GM03348 (cell line): ENCODE results near the gene KIRREL1.

Source experiments
- DNase-seq: peaks from one replicate; pipeline ENCODE4 v3.0.0; 2012; ENCODE audit warnings: low spot score

The KIRREL1 gene

GRCh38 chr1:158071138-158071537, 77.7 kb downstream of the KIRREL1 start:
- no peak for DNase-seq

DNA sequence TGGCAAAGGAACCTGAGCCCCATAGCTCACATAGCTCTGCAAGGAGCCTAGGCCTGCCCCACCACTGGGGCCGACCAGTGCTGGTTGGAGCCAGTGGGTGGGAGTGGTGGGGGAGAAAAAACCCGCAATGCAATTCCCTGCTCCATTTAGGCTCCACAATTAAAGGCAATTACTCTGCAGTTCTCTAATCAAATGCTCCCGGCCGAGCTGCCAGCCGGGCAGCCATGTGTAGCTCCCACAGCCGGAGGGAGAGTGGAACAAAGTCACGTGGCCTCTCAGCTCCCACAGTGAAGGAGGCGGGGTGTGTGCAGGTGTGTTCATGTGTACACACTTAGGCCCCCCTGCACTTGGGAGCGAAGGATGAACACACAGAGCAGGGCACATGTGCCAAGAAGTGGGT, 81.6 kb downstream of the KIRREL1 start:
- DNase-seq, result no peak

DNA sequence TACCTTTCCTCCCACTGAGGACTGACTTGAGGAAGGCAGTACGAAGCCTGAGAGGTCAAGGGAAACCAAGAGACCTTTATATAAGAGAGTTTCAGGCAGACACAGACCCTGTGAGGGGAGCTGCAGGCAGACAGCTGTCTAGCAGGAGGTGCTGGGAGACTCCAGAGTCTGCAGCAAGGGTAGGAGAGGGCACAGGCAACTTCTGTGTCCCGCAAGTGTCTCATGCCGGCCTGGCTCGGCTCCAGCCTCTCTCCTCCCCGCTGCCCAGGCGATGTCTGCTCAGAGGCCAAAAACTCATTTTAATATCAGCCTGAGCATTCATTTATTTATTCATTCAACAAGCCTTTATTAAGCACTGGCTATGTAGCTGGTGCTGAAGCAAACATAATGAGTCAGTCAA, 83.0 kb downstream of the KIRREL1 start:
- DNase-seq, result no peak

DNA sequence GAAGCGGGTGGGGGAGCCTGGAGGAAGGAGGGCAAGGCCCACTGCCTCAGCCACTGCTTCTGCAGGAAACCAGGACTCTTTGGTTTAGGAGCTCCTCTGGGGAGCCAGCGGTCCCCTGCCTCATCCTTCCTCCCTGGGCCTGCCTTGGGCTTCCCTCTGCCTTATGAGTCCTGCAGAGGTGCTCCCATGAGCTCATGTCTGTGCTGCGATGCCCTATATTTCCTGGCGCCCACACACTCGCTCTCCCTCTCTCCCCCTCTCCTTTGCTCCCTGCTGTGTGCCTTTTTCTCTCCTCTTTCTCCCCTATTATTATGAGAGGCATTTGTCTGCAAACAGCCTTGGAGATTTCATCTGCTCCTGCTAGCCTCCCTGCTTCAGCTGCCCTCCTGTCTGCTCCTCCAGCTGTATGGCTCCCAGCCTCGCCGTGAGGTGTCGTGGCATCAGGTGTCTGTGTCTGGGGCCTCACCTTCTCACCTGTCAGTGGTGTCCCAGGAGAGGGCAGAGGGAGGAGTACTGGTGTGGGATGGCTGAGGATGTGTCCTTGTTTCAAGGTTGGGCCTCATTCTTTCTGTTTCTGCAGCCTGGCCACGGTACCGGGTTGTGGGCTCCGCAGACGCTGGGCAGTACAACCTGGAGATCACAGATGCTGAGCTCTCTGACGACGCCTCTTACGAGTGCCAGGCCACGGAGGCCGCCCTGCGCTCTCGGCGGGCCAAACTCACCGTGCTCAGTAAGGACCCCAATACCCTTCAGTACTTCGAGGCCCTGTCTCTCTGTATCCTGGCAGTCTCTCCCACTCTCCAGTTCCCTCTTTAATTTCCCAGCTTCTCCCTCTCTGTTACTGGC, 84.2 kb downstream of the KIRREL1 start:
- DNase-seq, result no peak

- no peak for DNase-seq
Observed at GRCh38 chr1:158078569-158079080, 85.2 kb downstream of the KIRREL1 start.

- DNase-seq, result no peak
Observed at GRCh38 chr1:158080066-158080465, 86.6 kb downstream of the KIRREL1 start.

- no peak for DNase-seq
Observed at GRCh38 chr1:158084336-158084735, 90.9 kb downstream of the KIRREL1 start.

- no peak for DNase-seq
Observed at GRCh38 chr1:158084747-158085146, 91.3 kb downstream of the KIRREL1 start.

DNA sequence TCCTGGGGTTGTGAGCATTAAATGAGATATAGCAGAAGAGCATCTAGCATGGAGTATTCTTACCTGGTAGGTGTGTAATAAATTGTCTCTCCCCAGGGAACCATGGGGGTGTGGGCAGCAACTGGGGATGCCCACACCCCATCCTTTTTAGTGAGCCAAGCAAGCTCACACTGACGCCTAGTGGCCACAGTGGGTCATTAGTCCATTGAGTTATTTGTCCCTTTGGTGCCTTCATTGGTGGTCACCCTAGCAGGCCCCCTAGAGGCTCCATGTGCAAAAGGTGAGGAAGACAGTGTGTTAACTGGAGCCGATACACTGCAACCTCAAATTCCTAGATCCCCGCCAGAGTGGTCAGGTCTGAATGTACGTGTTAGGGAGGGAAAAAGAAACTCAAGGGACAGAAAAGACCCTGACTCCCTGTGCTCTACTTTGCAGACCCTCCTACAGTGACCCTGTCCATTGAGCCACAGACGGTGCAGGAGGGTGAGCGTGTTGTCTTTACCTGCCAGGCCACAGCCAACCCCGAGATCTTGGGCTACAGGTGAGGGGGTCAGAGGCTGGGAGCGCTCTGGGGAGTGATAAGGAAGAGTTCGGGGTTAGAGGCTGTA, 94.0 kb downstream of the KIRREL1 start:
- peak; percentile 87 for DNase-seq

- DNase-seq, result no peak
Observed at GRCh38 chr1:158089476-158089875, 96.0 kb downstream of the KIRREL1 start.

GRCh38 chr1:158089925-158090637, 96.6 kb downstream of the KIRREL1 start:
- DNase-seq, result no peak

DNA sequence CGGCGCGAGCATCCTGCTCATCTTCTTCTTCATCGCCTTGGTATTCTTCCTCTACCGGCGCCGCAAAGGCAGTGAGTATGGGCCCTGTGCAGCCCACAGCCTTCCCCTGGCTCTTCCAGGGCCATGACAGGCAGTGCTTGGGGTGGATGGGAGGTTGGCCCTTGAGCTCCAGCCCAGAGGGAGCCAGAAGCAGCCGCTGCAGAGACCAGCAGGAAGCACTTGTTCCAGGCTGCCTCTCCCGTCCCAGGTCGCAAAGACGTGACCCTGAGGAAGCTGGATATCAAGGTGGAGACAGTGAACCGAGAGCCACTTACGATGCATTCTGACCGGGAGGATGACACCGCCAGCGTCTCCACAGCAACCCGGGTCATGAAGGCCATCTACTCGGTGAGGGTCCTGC, 99.9 kb downstream of the KIRREL1 start:
- no peak for DNase-seq

GRCh38 chr1:158094571-158094970, 101.1 kb downstream of the KIRREL1 start:
- no peak for DNase-seq

DNA sequence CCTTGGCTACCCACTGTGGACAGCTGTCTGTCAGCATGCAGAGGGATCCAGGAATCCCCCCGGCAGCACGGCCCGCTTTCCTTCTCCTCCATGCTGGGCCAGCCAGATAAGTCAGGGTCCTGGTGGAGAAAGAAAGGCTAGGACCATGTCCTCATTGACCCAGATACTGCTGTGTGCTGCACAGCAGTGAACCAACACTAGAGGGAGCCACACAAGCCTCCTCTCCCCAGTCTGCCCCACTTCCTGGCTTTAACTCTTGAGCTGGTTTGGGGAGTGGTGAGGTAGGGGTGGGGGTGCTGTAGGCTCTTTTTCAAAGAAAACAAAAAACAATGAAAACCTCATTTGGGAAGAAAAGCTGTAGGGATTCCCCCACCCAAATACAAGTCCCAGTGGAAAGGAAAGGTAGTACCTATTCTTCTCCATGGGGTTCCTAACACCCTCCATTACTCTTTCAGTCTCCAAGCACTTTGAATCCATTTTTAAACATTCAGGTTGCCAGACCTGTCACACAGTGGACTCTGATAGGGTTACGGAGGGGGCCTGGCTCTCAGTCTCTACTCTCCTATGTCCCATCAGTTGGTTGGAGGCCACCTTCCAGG, 102.4 kb downstream of the KIRREL1 start:
- peak; percentile 74 for DNase-seq

GRCh38 chr1:158098256-158098655, 104.8 kb downstream of the KIRREL1 start:
- no peak for DNase-seq

DNA sequence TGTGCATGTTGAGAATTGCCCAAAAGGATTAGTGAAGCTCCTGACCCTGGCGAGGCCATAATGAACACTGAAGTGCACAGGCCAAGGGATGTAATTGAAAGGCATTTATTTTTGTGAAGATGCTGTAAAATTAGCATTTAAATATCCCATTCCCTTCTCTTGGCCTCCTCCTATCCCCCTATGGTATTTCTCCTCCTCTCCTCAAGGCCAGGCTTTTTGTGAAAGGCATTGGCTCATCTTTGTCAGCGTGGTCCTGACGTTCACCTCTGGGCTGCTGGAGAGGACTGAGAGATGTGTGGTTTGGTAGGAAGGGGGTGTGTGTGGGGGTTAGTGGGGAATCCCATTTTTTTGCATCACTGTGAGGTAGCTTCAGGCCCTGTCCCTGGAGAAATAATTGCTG, 105.7 kb downstream of the KIRREL1 start:
- DNase-seq, result no peak

- DNase-seq, result no peak
Observed at GRCh38 chr1:158100498-158100897, 107.1 kb downstream of the KIRREL1 start.

GRCh38 chr1:158101455-158101854, 108.0 kb downstream of the KIRREL1 start:
- no peak for DNase-seq

DNA sequence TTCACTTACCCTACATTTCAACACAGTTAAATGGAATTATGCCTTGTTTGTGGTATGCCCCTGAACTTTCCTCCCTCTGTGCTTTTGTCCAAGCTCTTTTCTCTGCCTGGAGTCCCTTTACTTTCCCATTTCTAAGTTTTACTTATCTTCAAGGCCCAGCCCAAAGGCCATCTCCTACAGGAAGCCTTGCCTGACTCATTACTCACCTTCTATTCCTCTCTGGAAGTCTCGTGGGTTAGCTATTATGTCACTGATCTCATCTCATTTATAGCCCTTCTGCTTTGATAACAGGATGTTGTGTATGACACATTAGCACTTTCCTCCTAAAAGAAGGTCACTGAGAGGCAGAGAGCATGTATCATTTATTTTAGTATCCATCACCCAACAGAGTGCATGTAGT, 108.5 kb downstream of the KIRREL1 start:
- DNase-seq, result no peak

GRCh38 chr1:158102881-158103674, 109.6 kb downstream of the KIRREL1 start:
- no peak for DNase-seq

GRCh38 chr1:158103861-158104522, 110.5 kb downstream of the KIRREL1 start:
- DNase-seq, result no peak
